HG03045 (cell line): Measurements from ENCODE around the gene TATDN3.
"Not testable (repeated sequence)": the region's sequence is repeated elsewhere in the genome, so short reads cannot be mapped to it uniquely, and the experiment has no call there.

ENCODE experiments used
- ATAC-seq: cut with Tn5 transposase; IDR thresholded peaks from one replicate; pipeline ENCODE4 v1.9.1; 2021; ENCODE audit warnings: mild to moderate bottlenecking, moderate library complexity; ENCODE audit not compliant: unreplicated experiment

The TATDN3 gene

GRCh38 chr1:212774584-212774983, 17.1 kb upstream of the TATDN3 start:
- no peak for ATAC-seq

DNA sequence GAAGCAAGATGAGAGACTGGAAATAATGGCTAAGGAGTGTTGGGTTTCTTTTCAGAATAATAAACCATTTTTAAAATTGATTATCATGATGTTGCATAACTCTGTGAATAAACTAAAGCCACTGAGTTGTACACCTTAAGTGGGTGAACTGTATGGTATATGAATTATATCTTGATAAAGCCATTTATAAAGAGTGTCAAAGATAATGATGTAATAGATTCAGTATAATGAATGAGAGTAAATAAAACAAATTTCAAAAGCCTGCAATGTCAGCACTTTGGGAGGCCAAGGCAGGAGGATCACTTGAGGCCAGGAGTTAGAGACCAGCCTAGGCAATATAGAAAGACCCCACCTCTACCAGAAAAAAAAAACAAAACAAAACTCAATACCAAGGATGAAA, 16.5 kb upstream of the TATDN3 start:
- ATAC-seq = no peak

DNA sequence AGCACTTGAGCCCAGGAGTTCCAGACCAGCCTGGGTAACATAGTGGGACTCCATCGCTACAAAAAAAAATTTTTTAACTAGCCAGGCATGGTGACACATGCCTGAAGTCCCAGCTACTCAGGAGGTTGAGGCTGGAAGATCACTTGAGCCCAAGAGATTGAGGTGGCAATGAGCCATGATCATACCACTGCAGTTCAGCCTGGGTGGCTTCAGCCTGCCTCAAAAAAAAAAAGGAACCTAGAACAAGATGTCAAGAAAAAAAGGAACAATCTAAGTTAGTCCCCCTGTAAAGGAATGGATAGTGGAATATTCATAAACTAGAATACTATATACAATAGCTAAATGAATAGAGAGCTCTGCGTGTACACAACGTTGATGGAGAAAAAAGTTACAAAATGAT, 14.5 kb upstream of the TATDN3 start:
- no peak for ATAC-seq

GRCh38 chr1:212779086-212779485, 12.6 kb upstream of the TATDN3 start:
- not testable (repeated sequence) for ATAC-seq

- ATAC-seq = no peak
Observed at GRCh38 chr1:212780759-212781158, 10.9 kb upstream of the TATDN3 start.

- ATAC-seq = no peak
Observed at GRCh38 chr1:212781225-212781624, 10.5 kb upstream of the TATDN3 start.

GRCh38 chr1:212782422-212783154, 9.1 kb upstream of the TATDN3 start:
- no peak for ATAC-seq

GRCh38 chr1:212783976-212784375, 7.7 kb upstream of the TATDN3 start:
- no peak for ATAC-seq

- ATAC-seq = no peak
Observed at GRCh38 chr1:212785871-212786270, 5.8 kb upstream of the TATDN3 start.

DNA sequence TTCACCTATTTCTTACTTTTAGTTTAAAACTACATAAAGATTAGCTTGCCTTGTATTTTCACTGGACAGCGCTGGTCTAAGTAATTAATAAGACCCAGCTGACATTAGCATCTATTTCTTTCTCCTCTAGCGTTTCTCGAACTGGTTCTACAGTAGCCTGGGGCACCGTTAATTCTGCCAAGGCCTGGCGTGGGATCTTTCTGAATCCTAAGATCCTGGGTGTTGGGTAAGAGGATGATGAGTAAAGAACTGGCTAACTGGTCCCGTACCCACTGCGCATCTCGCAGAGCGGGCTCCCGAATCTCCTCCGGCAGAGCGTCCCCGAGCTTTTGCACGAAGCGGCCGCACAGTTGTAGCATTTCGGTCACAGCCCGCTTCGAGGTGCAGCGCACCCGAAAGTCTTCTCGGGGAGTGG, 426 bp upstream of the TATDN3 start:
- ATAC-seq = peak; percentile 30

GRCh38 chr1:212792396-212792908, 758 bp downstream of the TATDN3 start:
- no peak for ATAC-seq

GRCh38 chr1:212794561-212795014, 2.9 kb downstream of the TATDN3 start:
- ATAC-seq = peak; percentile 69

- ATAC-seq = no peak
Observed at GRCh38 chr1:212797681-212798080, 6.0 kb downstream of the TATDN3 start.

DNA sequence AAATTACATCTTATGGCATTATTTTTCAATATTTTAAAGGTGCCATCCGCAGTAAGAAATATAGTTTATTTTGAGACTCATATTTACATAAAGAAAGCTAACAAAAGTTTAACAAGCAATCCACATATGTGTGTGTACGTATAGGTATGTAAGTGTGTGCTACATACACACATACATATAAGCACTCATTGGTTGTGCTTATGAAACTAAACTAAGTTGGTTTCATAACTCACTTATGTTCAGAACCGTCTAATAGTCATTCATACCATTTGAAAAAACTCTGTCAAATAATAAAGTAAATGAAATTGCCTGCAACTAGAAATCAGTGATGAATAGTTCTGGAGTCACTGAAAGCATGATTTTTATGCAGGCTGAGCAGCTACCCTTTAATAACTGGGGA, 14.1 kb downstream of the TATDN3 start:
- ATAC-seq = no peak

GRCh38 chr1:212814537-212815334, 23.0 kb downstream of the TATDN3 start:
- no peak for ATAC-seq

- ATAC-seq = no peak
Observed at GRCh38 chr1:212816567-212817278, 25.0 kb downstream of the TATDN3 start.

DNA sequence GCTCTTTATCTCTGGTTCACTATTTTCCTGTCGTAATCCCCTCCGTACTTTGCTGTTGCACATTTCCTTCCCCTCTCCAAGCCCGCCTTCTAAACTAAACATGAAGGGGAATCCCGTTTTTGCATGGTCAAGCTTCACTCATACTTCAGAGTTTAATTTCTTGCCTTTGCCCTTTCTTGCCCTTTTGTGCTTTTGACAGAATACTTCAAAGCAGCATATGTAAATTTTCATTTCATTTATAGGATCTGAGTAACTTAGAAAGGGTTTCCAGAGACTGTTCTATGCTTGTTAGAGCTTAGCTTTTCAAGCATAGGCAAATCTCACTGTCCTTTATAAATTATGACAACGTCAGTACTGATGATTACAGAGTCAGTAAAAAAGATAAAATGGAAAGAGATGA, 28.0 kb downstream of the TATDN3 start:
- peak; percentile 50 for ATAC-seq

- no peak for ATAC-seq
Observed at GRCh38 chr1:212820969-212821368, 29.3 kb downstream of the TATDN3 start.

DNA sequence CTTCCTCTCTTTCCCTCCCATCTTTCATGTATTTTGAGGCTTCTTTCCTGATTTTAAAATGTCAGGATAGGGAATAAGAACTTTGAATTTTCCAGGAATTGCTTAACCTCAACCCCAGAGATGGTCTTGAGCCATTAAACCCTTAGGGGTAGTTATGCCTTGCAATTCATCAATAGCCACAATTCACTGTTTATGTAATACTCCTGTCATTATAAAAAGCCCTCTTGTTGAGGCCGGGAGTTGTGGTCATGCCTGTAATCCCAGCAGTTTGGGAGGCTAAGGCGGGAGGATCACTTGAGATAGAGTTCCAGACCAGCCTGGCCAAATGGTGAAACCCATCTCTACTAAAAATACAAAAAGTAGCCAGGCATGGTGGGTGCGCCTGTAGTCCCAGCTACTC, 31.3 kb downstream of the TATDN3 start:
- ATAC-seq = no peak

- ATAC-seq = no peak
Observed at GRCh38 chr1:212824201-212824600, 32.5 kb downstream of the TATDN3 start.

DNA sequence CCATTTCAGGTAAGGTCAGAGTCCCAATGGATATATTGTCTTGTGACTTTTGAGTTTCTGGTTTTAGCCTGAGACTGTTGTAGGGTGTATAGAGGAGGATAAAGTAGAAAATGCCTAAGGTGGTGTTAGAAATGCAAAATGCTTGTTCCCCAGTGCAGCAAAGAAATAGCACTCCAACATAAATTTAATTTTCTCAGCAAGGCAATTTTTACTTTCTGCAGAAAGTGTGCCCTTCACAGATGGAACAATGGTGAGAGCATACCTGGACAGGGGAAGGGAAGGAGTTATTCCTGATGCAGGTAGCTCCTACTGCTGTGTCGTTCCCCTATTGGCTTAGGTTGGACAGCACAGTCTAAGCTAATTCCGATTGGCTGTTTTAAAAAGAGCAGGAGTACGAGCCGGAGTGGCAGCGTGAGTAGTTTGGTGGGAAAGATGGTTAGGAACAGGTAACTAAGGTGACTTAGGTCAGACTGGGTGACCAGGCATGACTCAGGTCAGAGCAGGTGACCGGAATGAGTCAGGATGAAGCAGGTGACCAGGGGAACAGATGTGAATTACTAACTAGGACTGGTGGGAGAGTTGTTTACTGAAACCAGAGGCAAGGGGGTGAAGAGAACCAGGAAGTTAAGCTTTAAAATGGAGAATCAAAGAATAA, 34.2 kb downstream of the TATDN3 start:
- ATAC-seq = no peak
